Caco-2 (cell line): ENCODE measurements around the gene PXK. TPM values are rescaled to one million over a fixed set of nuclear protein-coding genes. Genes with fewer than 3 reads are reported as not detected.

Experiments
- BruUV-seq: library from RNA; stranded (reverse); fragments of 400-500 nt; replicated peaks from 2 replicates; lab custom pipeline; 2021; lab: Mats Ljungman, UMichigan
- CTCF ChIA-PET: fragments of 300-600 bp; sonication (Branson Sonifier 250); formaldehyde crosslinking; loops from one replicate; lab custom pipeline; 2022; ENCODE audit warnings: antibody characterized with exemption; lab: Charles Lee
- POLR2A ChIA-PET: fragments of 300-600 bp; sonication (Branson Sonifier 250); formaldehyde crosslinking; loops from one replicate; lab custom pipeline; 2022; ENCODE audit warnings: antibody characterized with exemption; lab: Charles Lee
- DNase-seq, 2 experiments: peaks; one replicate each; pipeline versions ENCODE4 v3.0.0 to v3.0.0-alpha.2; 2020 to 2022
- H3K27me3 ChIP-seq: replicated peaks from 2 replicates; pipeline ENCODE4 v1.6.0; 2011; ENCODE audit warnings: low read length; ENCODE audit not compliant: control insufficient read depth, insufficient read depth
- H3K36me3 ChIP-seq: 2 replicates; pipeline ENCODE4 v1.5.1; 2011; ENCODE audit warnings: low read length; ENCODE audit not compliant: control insufficient read depth, insufficient read depth
- H3K4me1 ChIP-seq: fragments of 250-450 bp; sonication (Bioruptor Pico); 2 replicates; pipeline ENCODE4 v1.5.1; 2020; ENCODE audit warnings: mild to moderate bottlenecking
- H3K4me3 ChIP-seq: 2 replicates; pipeline ENCODE4 v1.5.1; 2011; ENCODE audit warnings: low read depth, mild to moderate bottlenecking, control low read depth, low read length
- H3K9me3 ChIP-seq: fragments of 250-450 bp; sonication (Bioruptor Pico); 2 replicates; pipeline ENCODE4 v1.5.1; 2020; ENCODE audit warnings: mild to moderate bottlenecking, moderate library complexity
- H3K27ac Mint-ChIP-seq: one replicate; pipeline ENCODE4 v1.8.0; 2022; ENCODE audit warnings: mixed read lengths; ENCODE audit not compliant: unreplicated experiment
- H3K27me3 Mint-ChIP-seq: one replicate; pipeline ENCODE4 v1.8.0; 2022; ENCODE audit warnings: mixed read lengths; ENCODE audit not compliant: insufficient read depth, unreplicated experiment
- H3K36me3 Mint-ChIP-seq: one replicate; pipeline ENCODE4 v1.8.0; 2022; ENCODE audit warnings: mild to moderate bottlenecking, mixed read lengths; ENCODE audit not compliant: insufficient read depth, unreplicated experiment
- H3K4me1 Mint-ChIP-seq: one replicate; pipeline ENCODE4 v1.8.0; 2022; ENCODE audit warnings: low read depth, mixed read lengths; ENCODE audit not compliant: unreplicated experiment
- H3K4me3 Mint-ChIP-seq: one replicate; pipeline ENCODE4 v1.8.0; 2022; ENCODE audit warnings: mild to moderate bottlenecking, moderate library complexity, mixed read lengths; ENCODE audit not compliant: unreplicated experiment
- H3K9me3 Mint-ChIP-seq: one replicate; pipeline ENCODE4 v1.8.0; 2022; ENCODE audit warnings: mixed read lengths; ENCODE audit not compliant: unreplicated experiment
- intact Hi-C: fragments of 100-400 bp; cut with micrococcal nuclease; formaldehyde crosslinking; loops from one replicate; pipeline ENCODE4 v1.10.0; 2022; ENCODE audit not compliant: unreplicated experiment
- total RNA-seq: library from RNA; stranded (reverse); gene quantifications from 2 replicates; pipeline ENCODE4 v1.2.3, GENCODE V29; 2022
- TF ChIP-seq, protein P1 (sequence below), 2 experiments: fragments of 200-600 bp in 1 of 2; IDR thresholded peaks; 1 replicate in 1 of 2; 2 replicates in 1 of 2; pipeline versions ENCODE4 v1.5.1 to v1.8.0; 2011 to 2022; ENCODE audit warnings: antibody characterized with exemption in 1 of 2, control low read depth in 1 of 2, inconsistent platforms in 1 of 2, low read depth in 1 of 2, low read length in 1 of 2, mild to moderate bottlenecking in 1 of 2, moderate library complexity in 1 of 2; ENCODE audit not compliant: insufficient read depth in 1 of 2, severe bottlenecking in 1 of 2, unreplicated experiment in 1 of 2

Gene PXK
- total RNA-seq, 1 experiment from 2014 or later = 9.1 TPM

DNA sequence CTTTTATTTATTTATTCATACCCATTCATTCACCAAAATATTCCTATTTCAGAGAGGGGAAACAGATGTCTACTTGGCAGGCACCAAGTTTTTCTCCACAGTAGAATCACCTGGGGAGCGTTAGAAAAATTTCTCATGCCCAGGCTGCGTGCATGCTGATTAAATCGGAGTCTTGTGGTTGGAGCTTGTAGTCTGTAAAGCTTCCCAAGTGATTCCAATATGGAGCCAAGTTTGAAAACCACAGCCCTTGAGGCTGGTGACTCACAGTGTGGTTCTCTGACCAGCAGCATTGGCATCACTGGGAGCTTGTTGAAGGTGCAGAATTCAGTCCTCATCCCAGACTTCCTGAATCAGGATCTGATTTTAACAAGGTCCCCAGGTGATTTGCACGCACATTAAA, 51.2 kb downstream of the PXK start:
- H3K4me3 Mint-ChIP-seq = no peak overlapping the region
- H3K9me3 Mint-ChIP-seq = no peaks in the 10 kb centered on the region
- no peaks in the 10 kb centered on the region for H3K36me3 Mint-ChIP-seq
- Histone ChIP-seq H3K9me3 (no peaks in the 10 kb centered on the region), H3K4me1 (peaks cover 11% of the 10 kb centered on the region), H3K27me3 (no peaks in the 10 kb centered on the region), H3K4me3 (no peak overlapping the region), H3K36me3 (no peaks in the 10 kb centered on the region)
- TF ChIP-seq, protein P1, sequence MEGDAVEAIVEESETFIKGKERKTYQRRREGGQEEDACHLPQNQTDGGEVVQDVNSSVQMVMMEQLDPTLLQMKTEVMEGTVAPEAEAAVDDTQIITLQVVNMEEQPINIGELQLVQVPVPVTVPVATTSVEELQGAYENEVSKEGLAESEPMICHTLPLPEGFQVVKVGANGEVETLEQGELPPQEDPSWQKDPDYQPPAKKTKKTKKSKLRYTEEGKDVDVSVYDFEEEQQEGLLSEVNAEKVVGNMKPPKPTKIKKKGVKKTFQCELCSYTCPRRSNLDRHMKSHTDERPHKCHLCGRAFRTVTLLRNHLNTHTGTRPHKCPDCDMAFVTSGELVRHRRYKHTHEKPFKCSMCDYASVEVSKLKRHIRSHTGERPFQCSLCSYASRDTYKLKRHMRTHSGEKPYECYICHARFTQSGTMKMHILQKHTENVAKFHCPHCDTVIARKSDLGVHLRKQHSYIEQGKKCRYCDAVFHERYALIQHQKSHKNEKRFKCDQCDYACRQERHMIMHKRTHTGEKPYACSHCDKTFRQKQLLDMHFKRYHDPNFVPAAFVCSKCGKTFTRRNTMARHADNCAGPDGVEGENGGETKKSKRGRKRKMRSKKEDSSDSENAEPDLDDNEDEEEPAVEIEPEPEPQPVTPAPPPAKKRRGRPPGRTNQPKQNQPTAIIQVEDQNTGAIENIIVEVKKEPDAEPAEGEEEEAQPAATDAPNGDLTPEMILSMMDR (IDR thresholded peaks at IDR 0.05; ENCODE audit: insufficient read depth in 1 of 2, low read depth in 1 of 2, low read length in 1 of 2, severe bottlenecking in 1 of 2, unreplicated experiment in 1 of 2) = no peak
- no peaks in the 10 kb centered on the region for H3K27me3 Mint-ChIP-seq
- POLR2A ChIA-PET = no interaction called here
- no peak for DNase-seq
- BruUV-seq = no TSS peak
- CTCF ChIA-PET = no interaction called here
- intact Hi-C loops = no loop called here
- peaks cover 13% of the 10 kb centered on the region for H3K4me1 Mint-ChIP-seq
- H3K27ac Mint-ChIP-seq = no peak overlapping the region

DNA sequence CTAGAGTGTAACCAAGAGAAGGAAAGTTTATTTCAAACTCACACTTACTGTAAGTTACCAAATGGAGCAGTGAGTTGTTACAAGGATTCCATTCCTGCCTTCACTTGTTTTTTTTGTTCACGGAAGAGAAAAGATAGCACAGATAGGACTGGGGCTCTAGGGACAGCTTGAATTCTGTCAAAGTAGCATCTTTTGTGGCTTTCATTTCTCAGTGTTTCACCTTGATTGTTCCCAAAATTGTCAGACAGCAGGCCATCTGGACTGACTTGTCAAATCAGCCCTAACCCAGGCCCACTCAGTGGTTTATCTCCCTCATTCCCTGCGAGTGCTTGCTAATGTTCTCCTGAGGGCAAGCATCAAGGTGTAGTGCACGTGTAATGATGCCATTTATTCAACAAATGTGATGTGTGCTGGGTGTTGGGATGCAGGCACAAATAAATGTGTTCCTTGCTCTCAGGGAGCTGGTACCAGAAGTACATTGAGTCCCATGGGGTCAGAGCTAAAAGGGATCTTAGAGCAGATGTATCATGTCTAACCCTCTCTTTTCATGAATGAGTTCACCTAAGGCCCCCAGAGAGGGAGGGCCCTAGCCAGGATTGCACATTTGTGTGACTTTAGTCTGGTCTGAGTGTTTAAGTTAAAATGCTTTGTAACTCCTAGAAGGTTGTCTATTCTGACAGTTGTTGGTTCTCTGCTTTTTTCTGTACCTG, 51.8 kb downstream of the PXK start:
- ChIA-PET POLR2A (no interaction called here), CTCF (no interaction called here)
- Histone ChIP-seq H3K36me3 (no peaks in the 10 kb centered on the region), H3K27me3 (no peaks in the 10 kb centered on the region), H3K9me3 (no peaks in the 10 kb centered on the region), H3K4me3 (no peak overlapping the region), H3K4me1 (peaks cover 5% of the 10 kb centered on the region)
- intact Hi-C loops = no loop called here
- TF ChIP-seq, protein P1 (IDR thresholded peaks at IDR 0.05; ENCODE audit: insufficient read depth in 1 of 2, low read depth in 1 of 2, low read length in 1 of 2, severe bottlenecking in 1 of 2, unreplicated experiment in 1 of 2) = no peak
- Mint-ChIP-seq H3K9me3 (no peaks in the 10 kb centered on the region), H3K4me1 (peaks cover 7% of the 10 kb centered on the region), H3K36me3 (no peaks in the 10 kb centered on the region), H3K4me3 (no peak overlapping the region), H3K27ac (no peak overlapping the region), H3K27me3 (no peaks in the 10 kb centered on the region)
- no TSS peak for BruUV-seq
- DNase-seq = no peak

DNA sequence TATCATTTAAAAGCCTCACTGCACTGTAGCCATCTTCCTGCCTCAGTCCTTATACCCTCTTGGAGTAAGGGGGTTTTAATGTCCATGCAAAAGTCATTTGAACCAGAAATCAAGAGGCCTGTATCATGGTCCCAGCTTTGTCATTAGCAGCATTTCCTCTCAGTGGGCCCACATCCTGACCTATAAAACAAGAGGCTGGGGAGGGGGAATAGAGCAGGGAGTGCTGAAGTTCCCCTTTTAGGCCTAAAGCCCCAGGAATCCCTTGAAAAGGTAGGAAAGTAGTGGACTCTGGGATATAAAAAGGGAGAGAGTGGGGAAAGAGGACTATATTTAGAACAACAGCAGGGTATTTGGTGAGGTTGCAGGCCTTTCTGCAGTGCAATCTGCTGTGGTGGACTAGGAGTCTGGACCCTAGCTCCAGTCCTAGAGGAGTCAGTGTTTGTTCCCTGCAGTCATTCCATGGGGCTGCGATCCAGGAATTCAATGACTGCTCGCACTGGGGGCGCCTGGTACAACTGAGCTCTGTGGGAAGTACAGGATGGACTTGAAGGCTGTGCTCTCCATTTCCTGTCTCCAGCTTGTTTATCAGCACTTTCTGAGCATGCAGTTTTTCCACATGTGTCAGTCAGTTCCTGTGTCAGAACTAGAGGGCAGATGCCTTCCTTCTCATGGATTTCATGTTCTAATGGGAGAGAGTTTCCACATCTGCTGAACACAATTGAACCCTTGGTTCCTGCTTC, 54.1 kb downstream of the PXK start:
- H3K9me3 Mint-ChIP-seq = no peaks in the 10 kb centered on the region
- H3K36me3 ChIP-seq = no peaks in the 10 kb centered on the region
- no peak for DNase-seq
- peaks cover 12% of the 10 kb centered on the region for H3K4me1 ChIP-seq
- H3K27me3 ChIP-seq = no peaks in the 10 kb centered on the region
- no peak overlapping the region for H3K4me3 ChIP-seq
- no peak overlapping the region for H3K27ac Mint-ChIP-seq
- no peaks in the 10 kb centered on the region for H3K27me3 Mint-ChIP-seq
- H3K9me3 ChIP-seq = no peaks in the 10 kb centered on the region
- POLR2A ChIA-PET = no interaction called here
- peaks cover 14% of the 10 kb centered on the region for H3K4me1 Mint-ChIP-seq
- intact Hi-C loops = no loop called here
- H3K4me3 Mint-ChIP-seq = no peak overlapping the region
- no peaks in the 10 kb centered on the region for H3K36me3 Mint-ChIP-seq
- CTCF ChIA-PET = interaction anchor here (0.7 kb wide), 1 partner anchor 19 kb away, joined by 3 read pairs; no protein-coding TSS in a partner anchor
- BruUV-seq = no TSS peak
- TF ChIP-seq, protein P1 (IDR thresholded peaks at IDR 0.05; ENCODE audit: insufficient read depth in 1 of 2, low read depth in 1 of 2, low read length in 1 of 2, severe bottlenecking in 1 of 2, unreplicated experiment in 1 of 2) = no peak
